A549 (cell line): ENCODE results near the gene FRMD3. TPM values are rescaled to one million over a fixed set of nuclear protein-coding genes. Genes with fewer than 3 reads are reported as not detected.

Experiments
- ATAC-seq, 2 experiments: fragments of 200-7000 bp in 1 of 2; fragments of >200 bp in 1 of 2; cut with Nextera tagmentation in 1 of 2; cut with Tn5 transposase in 1 of 2; 3 replicates each; pipeline versions ENCODE4 v1.8.0 to v1.9.1; 2018 to 2020; ENCODE audit warnings: mild to moderate bottlenecking in 1 of 2, moderate library complexity in 1 of 2
- CTCF ChIA-PET: fragments of 300-600 bp; sonication (Branson Sonifier 250); formaldehyde crosslinking; extraction: SDS; loops from one replicate; lab custom pipeline; 2021; ENCODE audit warnings: antibody characterized with exemption, inconsistent platforms; lab: Yijun Ruan, JAX
- POLR2A ChIA-PET: fragments of 350-600 bp; formaldehyde crosslinking; extraction: SDS; loops from one replicate; lab custom pipeline; 2021; ENCODE audit warnings: antibody characterized with exemption, inconsistent platforms; lab: Yijun Ruan, JAX
- DNase-seq, 2 experiments: peaks; one replicate each; pipeline versions ENCODE4 v3.0.0 to v3.0.0-alpha.2; 2011 to 2016; ENCODE audit warnings: low read depth in 1 of 2, low spot score in 1 of 2
- FAIRE-seq: peaks from 2 replicates; lab custom pipeline; 2011; peaks lifted over from hg19 to GRCh38; lab: Jason Lieb, UNC
- H3K27ac ChIP-seq, 2 experiments: fragments of >200 bp; sonication (Bioruptor Twin); formaldehyde crosslinking; 3 replicates each; pipeline ENCODE4 v1.5.1; 2016 to 2017
- H3K4me1 ChIP-seq: fragments of >200 bp; sonication (Bioruptor Twin); formaldehyde crosslinking; 3 replicates; pipeline ENCODE4 v1.6.1; 2016
- H3K4me2 ChIP-seq: fragments of >200 bp; sonication (Bioruptor Twin); formaldehyde crosslinking; 3 replicates; pipeline ENCODE4 v1.6.1; 2016
- H3K4me3 ChIP-seq: fragments of >200 bp; sonication (Bioruptor Twin); formaldehyde crosslinking; 3 replicates; pipeline ENCODE4 v1.5.1; 2016
- H3K9me3 ChIP-seq: fragments of >200 bp; sonication (Bioruptor Twin); formaldehyde crosslinking; 3 replicates; pipeline ENCODE4 v1.6.1; 2016
- E2F6 ChIP-seq: IDR thresholded peaks from 2 replicates; pipeline ENCODE4 v1.6.1; 2012; ENCODE audit warnings: low read depth, borderline replicate concordance
- EHF ChIP-seq: fragments of 250-450 bp; sonication (Bioruptor Pico); IDR thresholded peaks from 2 replicates; pipeline ENCODE4 v1.5.0; 2020; ENCODE audit warnings: mild to moderate bottlenecking
- ELK1 ChIP-seq: fragments of 150-350 bp; IDR thresholded peaks from 2 replicates; pipeline ENCODE4 v1.6.1; 2014; ENCODE audit warnings: low read depth, mild to moderate bottlenecking, low read length
- EP300 ChIP-seq, 2 experiments: fragments of >200 bp; sonication (Bioruptor Twin); formaldehyde crosslinking; IDR thresholded peaks; 2 replicates in 1 of 2; 3 replicates in 1 of 2; pipeline ENCODE4 v1.6.1; 2016 to 2017
- JUNB ChIP-seq: fragments of >200 bp; sonication (Bioruptor Twin); formaldehyde crosslinking; IDR thresholded peaks from 2 replicates; pipeline ENCODE4 v1.6.1; 2016
- KDM1A ChIP-seq: fragments of 200-600 bp; sonication (generic); IDR thresholded peaks from 2 replicates; pipeline ENCODE4 v1.6.1; 2016; ENCODE audit warnings: low read depth, mild to moderate bottlenecking
- KDM5A ChIP-seq: fragments of 200-600 bp; sonication (generic); IDR thresholded peaks from 2 replicates; pipeline ENCODE4 v1.6.1; 2016; ENCODE audit warnings: antibody characterized with exemption, mild to moderate bottlenecking
- MAFK ChIP-seq: fragments of 450-650 bp; IDR thresholded peaks from 2 replicates; pipeline ENCODE4 v1.6.1; 2014; ENCODE audit not compliant: partially characterized antibody
- MAZ ChIP-seq: fragments of 150-350 bp; IDR thresholded peaks from 2 replicates; pipeline ENCODE4 v1.6.1; 2014; ENCODE audit warnings: antibody characterized with exemption, low read depth, low read length, borderline replicate concordance
- MYC ChIP-seq: IDR thresholded peaks from 2 replicates; pipeline ENCODE4 v1.6.1; 2012; ENCODE audit warnings: mild to moderate bottlenecking, inconsistent platforms, low read length, improper control_type of control experiment, borderline replicate concordance
- PBX3 ChIP-seq: IDR thresholded peaks from 2 replicates; pipeline ENCODE4 v1.6.1; 2012
- PHF8 ChIP-seq: fragments of 200-600 bp; sonication (generic); IDR thresholded peaks from 2 replicates; pipeline ENCODE4 v1.6.1; 2016; ENCODE audit warnings: low read depth, mild to moderate bottlenecking, antibody characterized with exemption, moderate library complexity, borderline replicate concordance
- POLR2AphosphoS2 ChIP-seq: conservative IDR thresholded peaks from 2 replicates; pipeline ENCODE4 v1.6.1; 2012; ENCODE audit warnings: low read length, improper control_type of control experiment, inconsistent platforms
- RAD21 ChIP-seq, 2 experiments: fragments of >200 bp in 1 of 2; sonication (Bioruptor Twin) in 1 of 2; formaldehyde crosslinking in 1 of 2; IDR thresholded peaks in 1 of 2; conservative IDR thresholded peaks in 1 of 2; 2 replicates in 1 of 2; 3 replicates in 1 of 2; pipeline ENCODE4 v1.6.1; 2012 to 2018; ENCODE audit warnings: inconsistent platforms in 1 of 2
- REST ChIP-seq: fragments of 200-600 bp; sonication (generic); IDR thresholded peaks from 2 replicates; pipeline ENCODE4 v1.6.1; 2016; ENCODE audit warnings: antibody characterized with exemption, mild to moderate bottlenecking, moderate library complexity
- SREBF2 ChIP-seq: fragments of 450-650 bp; IDR thresholded peaks from 2 replicates; pipeline ENCODE4 v1.6.1; 2014; ENCODE audit warnings: mild to moderate bottlenecking, moderate library complexity
- TFCP2L1 ChIP-seq: fragments of 250-450 bp; sonication (Bioruptor Pico); IDR thresholded peaks from 2 replicates; pipeline ENCODE4 v1.5.0; 2021; ENCODE audit warnings: mild to moderate bottlenecking
- TP53 ChIP-seq: fragments of 250-450 bp; sonication (Bioruptor Pico); IDR thresholded peaks from 2 replicates; pipeline ENCODE4 v1.5.0; 2021; ENCODE audit warnings: mild to moderate bottlenecking, moderate library complexity
- WGBS: methylation state at CpG from one replicate; pipeline ENCODE4 v1.1.6; 2017; ENCODE audit errors: missing lambda C conversion rate; 5-methylcytosine and 5-hydroxymethylcytosine counted together
- polyA plus RNA-seq, 4 experiments: library from polyadenylated mRNA; depleted of rRNA in 3 of 4; stranded (reverse); fragments of >200 nt; fragmentation: RNase III in 1 of 4; extraction: RNeasy Plus Mini Kit Qiagen cat#74134 plus additional on column Dnase treatment in 1 of 4; gene quantifications; 2 replicates in 3 of 4; 3 replicates in 1 of 4; pipeline ENCODE4 v1.2.3, GENCODE V29; 2011 to 2017

The FRMD3 gene
- polyA plus RNA-seq, 2 of the 4 experiments (the other 2 are of a cell fraction), result 1.7 to 3.3 TPM

- DNase-seq, result no peak
- H3K27ac ChIP-seq, result no peak overlapping the region
- H3K9me3 ChIP-seq, result no peaks in the 10 kb centered on the region
- no peak overlapping the region for H3K4me3 ChIP-seq
- ATAC-seq, result no peak
- FAIRE-seq, result no peak
- CTCF ChIA-PET, result no interaction called here
- peaks cover 9% of the 10 kb centered on the region; the same call in 1 of the 3 replicates for H3K4me1 ChIP-seq
- TF ChIP-seq ELK1, result no peak
- TF ChIP-seq EP300 (IDR thresholded peaks at IDR 0.05), result no peak
- TF ChIP-seq EHF, result no peak
- no peak for TF ChIP-seq MAFK
- TF ChIP-seq SREBF2, result no peak
- TF ChIP-seq E2F6, result no peak
- no peak for TF ChIP-seq TP53 (CRISPR knock-in tag)
- TF ChIP-seq, all 56 proteins: peak for 0
- 78% methylated on average over 8 of the region's 8 CpGs for WGBS
- H3K4me2 ChIP-seq, result no peak overlapping the region
- POLR2A ChIA-PET, result no interaction called here
Measured at GRCh38 chr9:83509402-83509801, 28.8 kb downstream of the FRMD3 start.

- H3K27ac ChIP-seq, result no peak overlapping the region
- WGBS, result 86% methylated on average over 4 of the region's 4 CpGs
- H3K4me2 ChIP-seq, result no peak overlapping the region
- H3K4me1 ChIP-seq, result peaks cover 9% of the 10 kb centered on the region; the same call in 1 of the 3 replicates
- ChIA-PET CTCF (no interaction called here), POLR2A (no interaction called here)
- no peaks in the 10 kb centered on the region for H3K9me3 ChIP-seq
- no peak for FAIRE-seq
- ATAC-seq, result no peak
- no peak overlapping the region for H3K4me3 ChIP-seq
- TF ChIP-seq MAZ (no peak), SREBF2 (no peak), RAD21 (conservative IDR thresholded peaks at IDR 0.05 in 1 of 2, IDR thresholded peaks at IDR 0.05 in 1 of 2) (no peak), TP53 (CRISPR knock-in tag) (no peak), POLR2AphosphoS2 (no peak), KDM5A (no peak), REST (no peak), TFCP2L1 (CRISPR knock-in tag) (no peak), KDM1A (no peak), MYC (no peak), PBX3 (no peak), JUNB (no peak), PHF8 (no peak), EP300 (IDR thresholded peaks at IDR 0.05) (no peak)
- no peak for DNase-seq
Measured at GRCh38 chr9:83508067-83508466, 30.1 kb downstream of the FRMD3 start.
